GM12872 (cell line): ENCODE data around the gene SERBP1.

ENCODE experiments used
- TF ChIP-seq, protein P1 (sequence below): IDR thresholded peaks from 3 replicates; pipeline ENCODE4 v1.5.1; 2011; ENCODE audit warnings: low read depth, mild to moderate bottlenecking, low read length, moderate library complexity; ENCODE audit not compliant: insufficient read depth

The SERBP1 gene

GRCh38 chr1:67437961-67438360, 7.8 kb upstream of the SERBP1 start:
- TF ChIP-seq, protein P1, sequence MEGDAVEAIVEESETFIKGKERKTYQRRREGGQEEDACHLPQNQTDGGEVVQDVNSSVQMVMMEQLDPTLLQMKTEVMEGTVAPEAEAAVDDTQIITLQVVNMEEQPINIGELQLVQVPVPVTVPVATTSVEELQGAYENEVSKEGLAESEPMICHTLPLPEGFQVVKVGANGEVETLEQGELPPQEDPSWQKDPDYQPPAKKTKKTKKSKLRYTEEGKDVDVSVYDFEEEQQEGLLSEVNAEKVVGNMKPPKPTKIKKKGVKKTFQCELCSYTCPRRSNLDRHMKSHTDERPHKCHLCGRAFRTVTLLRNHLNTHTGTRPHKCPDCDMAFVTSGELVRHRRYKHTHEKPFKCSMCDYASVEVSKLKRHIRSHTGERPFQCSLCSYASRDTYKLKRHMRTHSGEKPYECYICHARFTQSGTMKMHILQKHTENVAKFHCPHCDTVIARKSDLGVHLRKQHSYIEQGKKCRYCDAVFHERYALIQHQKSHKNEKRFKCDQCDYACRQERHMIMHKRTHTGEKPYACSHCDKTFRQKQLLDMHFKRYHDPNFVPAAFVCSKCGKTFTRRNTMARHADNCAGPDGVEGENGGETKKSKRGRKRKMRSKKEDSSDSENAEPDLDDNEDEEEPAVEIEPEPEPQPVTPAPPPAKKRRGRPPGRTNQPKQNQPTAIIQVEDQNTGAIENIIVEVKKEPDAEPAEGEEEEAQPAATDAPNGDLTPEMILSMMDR, result no peak

DNA sequence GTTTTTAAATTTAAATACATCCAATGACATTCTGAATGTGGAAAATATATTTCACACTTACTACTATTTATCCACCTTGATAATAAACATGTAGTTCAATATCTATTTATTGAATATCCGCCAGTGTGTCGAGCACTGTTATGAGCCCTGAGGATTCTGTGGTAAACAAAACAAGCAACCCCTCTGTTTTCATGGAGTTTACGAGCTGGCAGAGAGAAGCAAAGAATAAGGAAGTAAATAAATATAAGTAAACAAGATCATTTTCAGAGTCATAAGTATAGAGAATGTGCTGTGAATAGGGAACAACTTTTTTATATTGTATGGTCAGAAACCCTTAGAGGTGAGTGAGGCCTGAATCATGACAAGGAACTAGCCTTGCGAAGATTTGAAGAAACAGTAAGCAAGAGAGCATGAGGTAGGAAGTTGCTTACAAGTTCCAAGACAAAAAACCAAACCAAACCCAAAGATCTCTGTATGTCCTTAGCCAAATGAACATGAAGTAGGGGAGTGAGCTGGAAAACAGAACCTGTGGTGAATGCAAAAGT, 6.4 kb upstream of the SERBP1 start:
- TF ChIP-seq, protein P1, result no peak

DNA sequence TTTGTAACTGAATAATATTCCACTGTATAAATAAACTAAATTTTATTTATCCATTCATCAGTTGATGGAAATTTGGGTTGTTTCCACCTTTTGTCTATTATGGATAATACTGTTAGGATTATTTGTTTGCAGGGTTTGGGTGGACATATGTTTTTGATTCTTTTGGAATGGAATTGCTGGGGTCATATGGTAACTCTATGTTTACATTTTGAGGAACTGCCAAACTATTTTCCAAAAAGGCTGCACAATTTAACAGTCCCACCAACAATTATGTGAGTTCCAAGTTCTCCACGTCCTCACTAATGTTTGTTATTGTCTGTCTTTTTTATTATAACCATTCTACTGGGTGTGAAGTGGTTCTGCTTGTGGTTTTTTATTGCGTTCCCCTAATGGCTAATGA, 4.3 kb upstream of the SERBP1 start:
- TF ChIP-seq, protein P1, result no peak

DNA sequence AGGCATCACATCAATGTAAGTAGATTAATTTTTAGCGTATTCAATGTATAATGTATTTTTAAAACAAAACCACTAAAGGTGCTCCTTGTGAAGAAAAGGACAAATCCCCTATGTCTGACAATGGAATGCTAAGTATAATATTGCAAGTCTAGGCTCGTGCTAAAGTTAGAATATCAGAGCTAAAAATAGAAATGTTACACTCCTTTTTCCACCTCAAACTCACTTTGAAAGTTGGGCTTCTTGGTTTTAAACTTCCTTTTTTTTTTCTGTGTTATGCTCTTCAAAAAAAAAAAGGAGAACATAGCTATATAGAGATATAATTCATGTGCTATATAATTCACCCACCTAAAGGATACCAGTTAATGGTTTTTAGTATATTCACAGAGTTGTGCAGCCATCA, 3.6 kb upstream of the SERBP1 start:
- TF ChIP-seq, protein P1, result no peak

GRCh38 chr1:67432745-67433144, 2.5 kb upstream of the SERBP1 start:
- TF ChIP-seq, protein P1, result no peak

GRCh38 chr1:67431869-67432578, 1.8 kb upstream of the SERBP1 start:
- TF ChIP-seq, protein P1, result no peak

GRCh38 chr1:67431156-67431765, 1.1 kb upstream of the SERBP1 start:
- TF ChIP-seq, protein P1, result no peak
